HCT116 (cell line): ENCODE data around the gene SLC6A12. TPM values are rescaled to one million over a fixed set of nuclear protein-coding genes. Genes with fewer than 3 reads are reported as not detected.

Experiments
- ATAC-seq: fragments of 200-7000 bp; cut with Tn5 transposase; 2 replicates; pipeline ENCODE4 v1.9.1; 2020; ENCODE audit warnings: mild to moderate bottlenecking, moderate library complexity
- BruUV-seq: library from RNA; stranded (reverse); fragments of 400-500 nt; replicated peaks from 2 replicates; lab custom pipeline; 2021; lab: Mats Ljungman, UMichigan
- CTCF ChIA-PET: fragments of 300-600 bp; sonication (Branson Sonifier 250); formaldehyde crosslinking; loops from one replicate; lab custom pipeline; 2021; ENCODE audit warnings: antibody characterized with exemption; lab: Charles Lee
- POLR2A ChIA-PET: fragments of 300-600, 350-600 bp; sonication (Branson Sonifier 250); formaldehyde crosslinking; loops from one replicate; lab custom pipeline; 2021; ENCODE audit warnings: antibody characterized with exemption; lab: Charles Lee
- RAD21 ChIA-PET, 2 experiments: fragments of 300-600 bp; sonication (Branson Sonifier 250); formaldehyde crosslinking; loops; one replicate each; lab custom pipeline; 2023; ENCODE audit warnings: low total read pairs in 2 of 2; ENCODE audit not compliant: uncharacterized antibody in 2 of 2, unreplicated experiment in 2 of 2, low non-redundant PET in 1 of 2; lab: Charles Lee
- DNase-seq: peaks from one replicate; pipeline ENCODE4 v3.0.0-alpha.2; 2010; ENCODE audit warnings: low read depth, low spot score
- H2AFZ ChIP-seq: fragments of 200-600 bp; shearing (Covaris generic), sonication (generic); 2 replicates; pipeline ENCODE4 v1.6.1; 2017; ENCODE audit warnings: low read depth, mixed run types, mixed read lengths, antibody characterized with exemption, low read length; ENCODE audit not compliant: poor library complexity, severe bottlenecking
- H3K27ac ChIP-seq: 2 replicates; pipeline ENCODE4 v1.5.1; 2012; ENCODE audit warnings: low read depth, low read length
- H3K27me3 ChIP-seq: fragments of 200-600 bp; sonication (generic); 2 replicates; pipeline ENCODE4 v1.6.1; 2016; ENCODE audit warnings: mixed run types, low read length, mixed read lengths; ENCODE audit not compliant: insufficient read depth
- H3K36me3 ChIP-seq, 2 experiments: fragments of 200-500 bp in 1 of 2; fragments of 200-600 bp in 1 of 2; sonication (Bioruptor generic) in 1 of 2; sonication (generic) in 1 of 2; 2 replicates each; pipeline versions ENCODE4 v1.5.1 to v1.6.1; 2014 to 2016; ENCODE audit warnings: low read length in 2 of 2, inconsistent platforms in 1 of 2, mixed read lengths in 1 of 2, mixed run types in 1 of 2; ENCODE audit not compliant: insufficient read depth in 2 of 2, control insufficient read depth in 1 of 2
- H3K4me1 ChIP-seq, 2 experiments: fragments of 200-600 bp in 1 of 2; sonication (generic) in 1 of 2; 2 replicates each; pipeline versions ENCODE4 v1.5.1 to v1.6.1; 2012 to 2017; ENCODE audit warnings: low read length in 2 of 2, inconsistent platforms in 1 of 2, mild to moderate bottlenecking in 1 of 2, mixed read lengths in 1 of 2, mixed run types in 1 of 2, moderate library complexity in 1 of 2; ENCODE audit not compliant: insufficient read depth in 2 of 2, control insufficient read depth in 1 of 2
- H3K4me2 ChIP-seq: fragments of 200-600 bp; sonication (generic); 2 replicates; pipeline ENCODE4 v1.6.1; 2017; ENCODE audit warnings: mixed run types, low read length, mixed read lengths
- H3K4me3 ChIP-seq, 2 experiments: fragments of 200-600 bp in 1 of 2; sonication (generic) in 1 of 2; replicated peaks in 1 of 2; 2 replicates each; pipeline ENCODE4 v1.5.1; 2011 to 2016; ENCODE audit warnings: low read length in 2 of 2, control low read depth in 1 of 2, low read depth in 1 of 2, mild to moderate bottlenecking in 1 of 2, mixed read lengths in 1 of 2, mixed run types in 1 of 2
- H3K79me2 ChIP-seq: fragments of 200-600 bp; sonication (generic); 2 replicates; pipeline ENCODE4 v1.6.1; 2017; ENCODE audit warnings: mild to moderate bottlenecking, mixed run types, low read length, moderate library complexity, mixed read lengths; ENCODE audit not compliant: insufficient read depth
- H3K9ac ChIP-seq: fragments of 200-600 bp; sonication (generic); 2 replicates; pipeline ENCODE4 v1.6.1; 2016; ENCODE audit warnings: low read length, mixed read lengths
- H3K9me2 ChIP-seq: fragments of 200-600 bp; sonication (generic), shearing (Covaris generic); 2 replicates; pipeline ENCODE4 v1.6.1; 2017; ENCODE audit warnings: mixed run types, mild to moderate bottlenecking, moderate library complexity; ENCODE audit not compliant: insufficient read depth
- H3K9me3 ChIP-seq, 2 experiments: fragments of 200-500 bp in 1 of 2; fragments of 200-600 bp in 1 of 2; sonication (Bioruptor generic) in 1 of 2; sonication (generic) in 1 of 2; 2 replicates each; pipeline ENCODE4 v1.6.1; 2014 to 2017; ENCODE audit warnings: low read length in 2 of 2, mixed read lengths in 2 of 2, inconsistent platforms in 1 of 2, low read depth in 1 of 2, mild to moderate bottlenecking in 1 of 2, mixed run types in 1 of 2, moderate library complexity in 1 of 2; ENCODE audit not compliant: control insufficient read depth in 1 of 2, insufficient read depth in 1 of 2
- H4K20me1 ChIP-seq: fragments of 200-600 bp; sonication (generic), shearing (Covaris generic); 2 replicates; pipeline ENCODE4 v1.6.1; 2017; ENCODE audit warnings: mixed run types, mild to moderate bottlenecking, moderate library complexity; ENCODE audit not compliant: insufficient read depth
- CBX3 ChIP-seq: IDR thresholded peaks from 2 replicates; pipeline ENCODE4 v1.6.1; 2012; ENCODE audit warnings: low read depth
- CTCF ChIP-seq, 3 experiments: fragments of 200-600 bp in 1 of 3; sonication (generic) in 1 of 3; IDR thresholded peaks in 2 of 3; conservative IDR thresholded peaks in 1 of 3; 2 replicates each; pipeline ENCODE4 v1.5.1; 2012 to 2017; ENCODE audit warnings: low read depth in 2 of 3, low read length in 2 of 3, antibody characterized with exemption in 1 of 3, borderline replicate concordance in 1 of 3, control low read depth in 1 of 3, mild to moderate bottlenecking in 1 of 3, mixed read lengths in 1 of 3, mixed run types in 1 of 3, moderate library complexity in 1 of 3; ENCODE audit not compliant: insufficient read depth in 1 of 3
- EZH2 ChIP-seq: fragments of 200-600 bp; sonication (generic); IDR thresholded peaks from 2 replicates; pipeline ENCODE4 v1.6.1; 2017; ENCODE audit warnings: antibody characterized with exemption, mixed run types
- FOSL1 ChIP-seq: IDR thresholded peaks from 2 replicates; pipeline ENCODE4 v1.6.1; 2012; ENCODE audit warnings: low read depth
- JUND ChIP-seq: IDR thresholded peaks from 2 replicates; pipeline ENCODE4 v1.6.1; 2012
- MAX ChIP-seq: IDR thresholded peaks from 2 replicates; pipeline ENCODE4 v1.6.1; 2012
- RAD21 ChIP-seq: IDR thresholded peaks from 2 replicates; pipeline ENCODE4 v1.6.1; 2012; ENCODE audit warnings: low read depth, mild to moderate bottlenecking
- SRF ChIP-seq: IDR thresholded peaks from 2 replicates; pipeline ENCODE4 v1.6.1; 2012; ENCODE audit warnings: low read depth
- ZNF274 ChIP-seq: fragments of 200-500 bp; sonication (Bioruptor generic); IDR thresholded peaks from 2 replicates; pipeline ENCODE4 v1.6.1; 2014; ENCODE audit warnings: mild to moderate bottlenecking, low read depth, low read length, inconsistent platforms
- intact Hi-C: fragments of 100-400 bp; cut with micrococcal nuclease; formaldehyde crosslinking; loops from 2 replicates; pipeline ENCODE4 v1.10.0; 2022
- total RNA-seq: library from RNA; stranded (reverse); gene quantifications from one replicate; pipeline ENCODE4 v1.2.1, GENCODE V29; 2021; ENCODE audit not compliant: unreplicated experiment

SLC6A12 gene
- total RNA-seq, 1 experiment from 2014 or later, result 0.64 TPM

GRCh38 chr12:189622-189962 is 24.4 kb downstream of the SLC6A12 start:
- Histone ChIP-seq H3K9me3 (no peaks in the 10 kb centered on the region), H3K4me1 (peaks cover 0 to 8% of the 10 kb centered on the region in 2 experiments; a peak in 2 of 4 replicates), H3K9ac (no peak overlapping the region), H4K20me1 (no peaks in the 10 kb centered on the region), H3K79me2 (no peaks in the 10 kb centered on the region), H3K9me2 (no peaks in the 10 kb centered on the region), H3K4me3 (no peak overlapping the region), H2AFZ (no peak overlapping the region), H3K27me3 (no peaks in the 10 kb centered on the region), H3K4me2 (no peak overlapping the region), H3K36me3 (no peaks in the 10 kb centered on the region), H3K27ac (no peak overlapping the region)
- intact Hi-C loops, result no loop called here
- DNase-seq (no peak), ATAC-seq (no peak)
- no TSS peak for BruUV-seq
- CTCF ChIA-PET, result no interaction called here
- no peak for TF ChIP-seq JUND
- no peak for TF ChIP-seq CBX3
- no peak for TF ChIP-seq ZNF274
- TF ChIP-seq CTCF (IDR thresholded peaks at IDR 0.05 in 2 of 3, conservative IDR thresholded peaks at IDR 0.05 in 1 of 3; ENCODE audit: borderline replicate concordance in 1 of 3, insufficient read depth in 1 of 3, low read depth in 2 of 3, low read length in 2 of 3), result no peak
- no peak for TF ChIP-seq SRF
- no peak for TF ChIP-seq EZH2
- no peak for TF ChIP-seq MAX
- no peak for TF ChIP-seq RAD21
- no peak for TF ChIP-seq FOSL1
- POLR2A ChIA-PET, result interaction anchor here (0.9 kb wide), 1 partner anchor 30 kb away, joined by 3 read pairs; no protein-coding TSS in a partner anchor
- RAD21 ChIA-PET, result no interaction called here
